ENCODE data around the gene GPR173. TPM values are rescaled to one million over a fixed set of nuclear protein-coding genes. Genes with fewer than 3 reads are reported as not detected.
A peak's percentile ranks its signal among the peaks of the same experiment; 100 is the strongest.

Gene GPR173
- total RNA-seq, 1 experiment from 2014 or later, result 0.68 TPM

- Mint-ChIP-seq H3K9me3 (ENCODE audit: low read depth, unreplicated experiment) (no peaks in the 10 kb centered on the region), H3K4me1 (ENCODE audit: low read depth, unreplicated experiment) (peaks cover 5% of the 10 kb centered on the region), H3K27me3 (ENCODE audit: unreplicated experiment) (no peaks in the 10 kb centered on the region), H3K36me3 (ENCODE audit: insufficient read depth, unreplicated experiment) (peaks cover 44% of the 10 kb centered on the region), H3K27ac (ENCODE audit: unreplicated experiment) (no peak overlapping the region), H3K4me3 (ENCODE audit: low read depth, unreplicated experiment) (no peak overlapping the region)
- CTCF ChIA-PET, result no interaction called here
- DNase-seq, result no peak
- TF ChIP-seq CTCF (IDR thresholded peaks at IDR 0.05; ENCODE audit: unreplicated experiment), result no peak
- BruUV-seq (replicated peaks), result no TSS peak
- intact Hi-C loops (cut with micrococcal nuclease; ENCODE audit: unreplicated experiment), result loop anchor here (1.0 kb wide), 1 partner anchor 19 kb away; no protein-coding TSS in a partner anchor
Observed at GRCh38 chrX:53089925-53090324, 41.3 kb downstream of the GPR173 start.

- Mint-ChIP-seq H3K9me3 (ENCODE audit: low read depth, unreplicated experiment) (no peaks in the 10 kb centered on the region), H3K36me3 (ENCODE audit: insufficient read depth, unreplicated experiment) (peaks cover 32% of the 10 kb centered on the region), H3K4me3 (ENCODE audit: low read depth, unreplicated experiment) (no peak overlapping the region), H3K27me3 (ENCODE audit: unreplicated experiment) (no peaks in the 10 kb centered on the region), H3K27ac (ENCODE audit: unreplicated experiment) (no peak overlapping the region), H3K4me1 (ENCODE audit: low read depth, unreplicated experiment) (peaks cover 14% of the 10 kb centered on the region)
- no peak for DNase-seq
- CTCF ChIA-PET, result no interaction called here
- BruUV-seq (replicated peaks), result no TSS peak
- intact Hi-C loops (cut with micrococcal nuclease; ENCODE audit: unreplicated experiment), result no loop called here
- no peak for TF ChIP-seq CTCF (IDR thresholded peaks at IDR 0.05; ENCODE audit: unreplicated experiment)
Observed at GRCh38 chrX:53091354-53091753, 42.8 kb downstream of the GPR173 start.

- DNase-seq, result peak; percentile 86
- no TSS peak for BruUV-seq (replicated peaks)
- peak overlapping the region; percentile 84 for H3K4me3 Mint-ChIP-seq (ENCODE audit: low read depth, unreplicated experiment)
- no peaks in the 10 kb centered on the region for H3K9me3 Mint-ChIP-seq (ENCODE audit: low read depth, unreplicated experiment)
- peak; percentile 59 for TF ChIP-seq CTCF (IDR thresholded peaks at IDR 0.05; ENCODE audit: unreplicated experiment)
- intact Hi-C loops (cut with micrococcal nuclease; ENCODE audit: unreplicated experiment), result loop anchor here (1.0 kb wide), 1 partner anchor 21 kb away; no protein-coding TSS in a partner anchor
- peak overlapping the region; percentile 89 for H3K27ac Mint-ChIP-seq (ENCODE audit: unreplicated experiment)
- H3K27me3 Mint-ChIP-seq (ENCODE audit: unreplicated experiment), result no peaks in the 10 kb centered on the region
- H3K36me3 Mint-ChIP-seq (ENCODE audit: insufficient read depth, unreplicated experiment), result peaks cover 22% of the 10 kb centered on the region
- CTCF ChIA-PET, result no interaction called here
- H3K4me1 Mint-ChIP-seq (ENCODE audit: low read depth, unreplicated experiment), result peaks cover 14% of the 10 kb centered on the region
Observed at GRCh38 chrX:53093177-53093655, 44.6 kb downstream of the GPR173 start.

- CTCF ChIA-PET, result no interaction called here
- Mint-ChIP-seq H3K4me1 (ENCODE audit: low read depth, unreplicated experiment) (peaks cover 14% of the 10 kb centered on the region), H3K9me3 (ENCODE audit: low read depth, unreplicated experiment) (no peaks in the 10 kb centered on the region), H3K4me3 (ENCODE audit: low read depth, unreplicated experiment) (peak within 1 kb of the TSS; percentile 84), H3K27me3 (ENCODE audit: unreplicated experiment) (no peaks in the 10 kb centered on the region), H3K27ac (ENCODE audit: unreplicated experiment) (peak within 1 kb of the TSS; percentile 89), H3K36me3 (ENCODE audit: insufficient read depth, unreplicated experiment) (peaks cover 22% of the 10 kb centered on the region)
- intact Hi-C loops (cut with micrococcal nuclease; ENCODE audit: unreplicated experiment), result loop anchor here (1.0 kb wide), 1 partner anchor 22 kb away; no protein-coding TSS in a partner anchor
- TF ChIP-seq CTCF (IDR thresholded peaks at IDR 0.05; ENCODE audit: unreplicated experiment), result no peak
- no TSS peak for BruUV-seq (replicated peaks)
- peak; percentile 89 for DNase-seq
Observed at GRCh38 chrX:53093748-53094581, 45.4 kb downstream of the GPR173 start, which contains the start of gene KANTR. KANTR (plus strand) TSS chrX:53094142; CDS start chrX:53124273, 30,131 bp downstream.

Data from Calu3 (cell line).